Mesenteric fat pad (tissue), 1 donor: ENCODE results near the gene BHLHE40. TPM values are rescaled to one million over a fixed set of nuclear protein-coding genes. Genes with fewer than 3 reads are reported as not detected.

ENCODE experiments used
- DNase-seq: peaks from one replicate; pipeline ENCODE4 v3.0.0-alpha.2; 2020; ENCODE audit warnings: low spot score
- long read RNA-seq: library from polyadenylated mRNA; unstranded; transcript quantifications from one replicate; pipeline ENCODE4 v2.0.0, GENCODE V29; 2020
- total RNA-seq: library from RNA; stranded (reverse); fragmentation: NEBNext Ultra II Directional; extraction: Animal tissue kit (Norgen Biotek cat#: 25700); gene quantifications from one replicate; pipeline ENCODE4 v1.2.1, GENCODE V29; 2021
- donor health status: DM: yes; HTN: yes; CAD: no.

BHLHE40 gene
- total RNA-seq: 133 TPM
- long read RNA-seq, transcript BHLHE40-201 (5 exons, 3,473 nt): major isoform, 7 of 57 reads
- long read RNA-seq, partial matches to known transcripts: 3 of 57 reads
- long read RNA-seq, other reads (novel, unspliced or antisense): 45 of 57 reads

DNA sequence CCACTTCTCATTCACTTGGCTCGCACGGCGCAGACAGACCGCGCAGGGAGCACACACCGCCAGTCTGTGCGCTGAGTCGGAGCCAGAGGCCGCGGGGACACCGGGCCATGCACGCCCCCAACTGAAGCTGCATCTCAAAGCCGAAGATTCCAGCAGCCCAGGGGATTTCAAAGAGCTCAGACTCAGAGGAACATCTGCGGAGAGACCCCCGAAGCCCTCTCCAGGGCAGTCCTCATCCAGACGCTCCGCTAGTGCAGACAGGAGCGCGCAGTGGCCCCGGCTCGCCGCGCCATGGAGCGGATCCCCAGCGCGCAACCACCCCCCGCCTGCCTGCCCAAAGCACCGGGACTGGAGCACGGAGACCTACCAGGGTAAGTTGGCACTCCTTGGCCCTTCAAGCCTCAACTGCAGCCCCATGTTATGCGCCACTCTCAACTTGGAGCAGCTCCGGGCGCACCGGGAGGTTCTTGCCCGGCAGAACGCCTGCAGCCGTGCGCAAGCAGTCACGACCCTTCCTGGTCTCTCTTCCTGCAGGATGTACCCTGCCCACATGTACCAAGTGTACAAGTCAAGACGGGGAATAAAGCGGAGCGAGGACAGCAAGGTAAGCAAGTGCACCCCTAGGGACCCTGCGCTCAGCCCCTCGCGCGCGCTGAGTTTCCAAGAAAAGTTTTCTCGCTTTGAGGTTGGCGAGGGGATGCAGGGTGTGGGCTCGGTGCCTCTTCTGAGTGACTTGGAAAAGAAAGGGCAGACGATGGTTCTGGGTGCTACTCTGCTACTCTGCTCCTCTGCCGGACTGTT, at the start of gene BHLHE40:
TSS of gene BHLHE40 (plus strand) at position 10 of the 801 bp plus-strand sequence. CDS start at position 292, 282 bp downstream.
- DNase-seq: no peak

DNA sequence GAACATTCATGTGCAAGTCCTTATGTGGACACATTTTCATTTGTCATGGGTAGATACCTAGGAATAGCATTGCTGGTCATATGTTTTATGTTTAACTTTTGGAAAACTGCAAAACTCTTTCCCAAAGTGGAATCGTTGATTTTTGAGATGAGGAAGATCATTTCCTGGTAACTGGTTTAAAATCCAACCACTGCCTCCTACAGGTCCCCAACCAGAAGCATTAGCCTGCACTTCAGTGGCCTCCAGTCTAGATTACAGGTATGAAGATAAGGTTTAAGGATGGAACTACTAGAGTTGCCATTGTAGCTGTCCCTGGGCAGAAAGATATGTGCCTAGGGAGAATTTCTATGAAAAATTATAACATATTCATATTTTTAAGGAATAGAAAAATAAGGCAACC, 48.7 kb upstream of the BHLHE40 start:
- DNase-seq: no peak

DNA sequence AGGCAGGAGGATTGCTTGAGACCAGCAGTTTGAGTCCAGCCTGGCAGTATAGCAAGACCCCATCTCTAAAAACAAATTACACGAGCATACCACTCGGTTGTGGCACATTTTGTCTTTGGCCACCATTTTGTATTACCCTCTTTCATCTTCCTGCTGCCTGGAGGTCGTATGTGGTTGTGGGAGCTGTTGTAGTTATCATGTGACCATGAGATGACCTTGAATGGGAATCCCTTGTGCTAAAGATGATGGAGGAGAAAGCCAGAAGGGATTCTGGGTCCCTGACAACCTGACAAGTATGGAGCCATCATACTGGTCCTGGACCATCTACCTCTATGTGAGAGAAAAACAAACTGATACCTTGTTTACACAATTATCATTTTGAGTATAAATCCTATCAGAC, 45.2 kb upstream of the BHLHE40 start:
- DNase-seq: no peak

DNA sequence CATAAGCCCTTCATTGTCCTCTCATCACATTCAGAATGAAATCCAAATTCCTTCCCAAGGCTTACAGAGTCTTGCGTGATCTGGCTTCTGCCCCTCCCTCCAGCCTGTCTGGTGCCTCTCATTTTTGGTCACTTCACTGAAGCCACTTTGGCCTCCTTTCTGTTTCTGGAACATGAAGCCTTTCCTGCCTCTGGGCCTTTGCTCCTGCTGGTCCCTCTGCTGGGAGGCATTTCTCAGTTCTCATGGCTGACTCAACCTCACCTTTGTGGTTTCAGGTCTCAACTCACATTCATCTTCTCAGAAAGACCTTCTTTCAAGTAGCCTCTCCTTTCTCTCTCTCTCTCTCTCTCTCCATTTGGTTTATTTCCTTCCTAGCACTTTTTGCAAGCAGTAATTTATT, 43.9 kb upstream of the BHLHE40 start:
- no peak for DNase-seq

DNA sequence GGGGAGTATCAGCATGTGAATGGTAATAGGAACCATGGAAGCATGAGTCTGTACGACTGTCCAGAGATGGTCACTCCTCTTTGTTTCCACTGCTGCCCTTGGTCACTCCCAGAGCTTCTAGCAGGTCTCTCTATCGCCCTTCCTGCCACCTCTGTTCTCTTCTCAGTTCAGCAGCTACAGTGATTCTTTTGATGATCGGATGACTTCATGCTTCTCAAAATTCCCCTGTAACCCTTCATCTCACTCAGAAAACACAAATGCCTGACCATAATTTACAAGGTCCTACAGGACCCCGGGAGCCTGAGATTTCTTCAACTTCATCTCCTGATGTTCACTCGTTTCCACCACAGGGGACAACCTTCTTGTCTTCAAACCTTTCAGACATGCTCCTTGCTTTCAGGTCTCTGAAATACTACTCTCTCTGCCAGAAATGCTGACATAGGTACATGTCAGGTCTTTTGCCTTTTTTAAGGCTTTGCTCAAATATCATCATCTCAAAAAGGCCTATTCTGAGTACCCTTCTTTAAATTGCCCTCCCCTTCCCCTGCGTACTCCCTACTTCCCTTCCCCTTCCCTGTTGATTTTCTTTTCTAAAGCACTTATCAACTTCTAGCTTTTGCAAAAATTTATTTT, 42.1 kb upstream of the BHLHE40 start:
- no peak for DNase-seq

DNA sequence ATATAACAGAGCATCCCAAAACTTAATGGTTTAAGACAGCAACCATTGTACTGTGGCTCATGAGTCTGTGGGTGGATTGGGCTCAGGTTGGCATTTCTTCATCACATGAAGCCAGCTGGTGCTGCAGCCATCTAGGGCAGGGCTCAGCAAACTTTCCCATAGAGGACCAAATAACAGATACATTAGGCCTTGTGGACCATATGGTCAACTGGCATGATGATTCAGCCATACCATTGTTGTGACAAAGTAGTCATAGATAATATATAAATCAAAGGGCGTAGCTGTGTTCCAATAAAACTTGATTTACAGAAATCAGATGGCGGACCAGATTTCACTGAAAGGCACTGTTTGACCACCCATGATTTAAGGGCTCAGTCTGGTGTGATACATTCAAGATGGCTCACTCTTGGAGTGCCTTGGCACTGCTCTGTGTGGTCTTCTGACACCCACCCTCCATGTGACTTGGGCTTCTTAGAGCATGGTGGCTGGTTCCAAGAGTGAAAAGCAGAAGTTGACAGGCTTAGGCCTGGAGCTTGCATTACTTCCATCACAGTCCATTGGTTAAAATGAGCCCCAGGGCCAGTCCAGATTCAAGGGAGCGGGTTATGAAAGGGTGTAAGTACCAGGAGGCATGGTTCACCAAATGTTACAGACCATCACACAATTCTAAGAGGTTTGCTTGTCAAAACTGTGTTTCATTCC, 40.8 kb upstream of the BHLHE40 start:
- no peak for DNase-seq

DNA sequence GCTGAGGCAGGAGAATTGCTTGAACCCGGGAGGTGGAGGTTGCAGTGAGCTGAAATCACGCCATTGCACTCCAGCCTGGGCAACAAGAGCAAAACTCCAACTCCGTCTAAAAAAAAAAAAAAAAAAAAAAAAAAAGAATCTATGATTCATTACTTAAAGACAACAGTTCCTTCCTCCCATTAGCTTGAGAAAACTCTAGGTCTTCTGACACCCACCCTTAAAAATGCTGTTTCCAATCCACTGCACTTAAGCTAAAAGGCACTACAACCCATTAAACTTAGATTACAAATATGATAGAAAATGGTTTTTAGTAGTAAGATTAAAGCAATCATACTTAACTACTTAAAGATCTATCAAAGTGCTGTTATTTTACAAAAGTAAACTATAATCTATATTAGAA, 40.0 kb upstream of the BHLHE40 start:
- no peak for DNase-seq

DNA sequence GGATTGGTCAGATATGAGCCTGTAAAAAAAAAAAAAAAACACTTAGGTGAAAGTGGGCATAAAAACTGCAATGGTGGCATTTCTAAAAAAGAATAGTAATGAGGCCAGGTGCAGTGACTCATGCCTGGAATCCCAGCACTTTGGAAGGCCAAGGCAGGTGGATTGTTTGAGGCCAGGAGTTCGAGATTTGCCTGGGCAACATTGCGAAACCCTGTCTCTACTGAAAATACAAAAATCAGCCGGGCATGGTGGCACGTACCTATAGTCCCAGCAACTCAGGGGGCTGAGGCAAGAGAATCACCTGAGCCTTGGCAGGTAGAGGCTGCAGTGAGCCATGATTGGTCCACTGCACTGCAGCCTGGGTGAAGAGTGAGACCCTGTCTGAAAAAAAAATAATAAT, 38.3 kb upstream of the BHLHE40 start:
- no peak for DNase-seq

DNA sequence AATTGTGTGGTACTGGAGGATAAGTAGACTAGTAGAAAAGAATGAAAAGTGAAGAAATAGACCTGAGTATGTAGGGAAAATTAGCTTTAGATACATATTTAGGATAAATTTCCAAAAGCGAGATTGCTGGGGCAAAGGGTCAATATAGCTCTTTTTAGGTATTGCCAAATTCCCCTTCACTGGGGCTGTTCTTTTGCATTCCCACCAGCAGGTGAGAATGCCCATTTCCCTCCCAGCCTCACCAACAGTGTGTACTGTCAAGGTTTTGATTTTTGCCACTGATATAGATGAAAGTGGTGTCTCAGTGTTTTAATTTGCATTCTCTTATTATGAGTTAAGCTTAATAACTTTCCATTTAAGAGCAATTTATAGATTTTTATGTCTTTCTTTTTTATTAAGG, 35.7 kb upstream of the BHLHE40 start:
- DNase-seq: no peak

DNA sequence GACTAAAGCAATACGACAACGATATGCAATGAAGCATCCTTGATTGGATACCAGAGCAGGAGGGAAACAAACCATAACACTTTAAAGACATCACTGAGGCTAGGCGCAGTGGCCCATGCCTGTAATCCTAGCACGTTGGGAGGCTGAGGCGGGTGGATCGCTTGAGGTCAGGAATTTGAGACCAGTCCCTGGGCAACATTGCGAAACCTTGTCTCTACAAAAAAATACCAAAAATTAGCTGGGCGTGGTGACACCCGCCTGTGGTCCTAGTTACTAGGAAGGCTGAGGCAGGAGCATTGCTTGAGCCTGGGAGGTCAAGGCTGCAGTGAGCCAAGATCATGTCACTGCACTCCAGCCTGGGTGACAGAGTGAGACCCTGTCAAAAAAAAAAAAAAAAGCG, 33.9 kb upstream of the BHLHE40 start:
- DNase-seq: no peak

DNA sequence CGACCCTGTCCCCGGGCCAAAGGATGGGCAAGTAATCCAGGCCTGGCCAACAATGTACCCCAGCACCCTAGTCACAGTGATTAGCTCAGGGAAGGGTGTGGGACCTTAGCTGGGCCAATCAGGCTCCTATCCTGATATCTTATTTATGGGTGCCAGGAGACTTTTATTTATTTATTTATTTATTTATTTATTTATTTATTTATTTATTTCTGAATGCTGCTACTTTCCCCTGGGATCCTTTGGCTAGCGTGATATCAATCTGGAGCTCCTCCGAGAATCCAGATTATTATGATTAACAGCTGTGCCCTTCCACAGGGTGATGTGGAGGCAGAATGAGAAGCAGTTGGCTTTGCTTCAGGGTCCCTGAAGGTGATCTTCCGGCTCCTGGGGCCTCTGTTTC, 32.2 kb upstream of the BHLHE40 start:
- no peak for DNase-seq

DNA sequence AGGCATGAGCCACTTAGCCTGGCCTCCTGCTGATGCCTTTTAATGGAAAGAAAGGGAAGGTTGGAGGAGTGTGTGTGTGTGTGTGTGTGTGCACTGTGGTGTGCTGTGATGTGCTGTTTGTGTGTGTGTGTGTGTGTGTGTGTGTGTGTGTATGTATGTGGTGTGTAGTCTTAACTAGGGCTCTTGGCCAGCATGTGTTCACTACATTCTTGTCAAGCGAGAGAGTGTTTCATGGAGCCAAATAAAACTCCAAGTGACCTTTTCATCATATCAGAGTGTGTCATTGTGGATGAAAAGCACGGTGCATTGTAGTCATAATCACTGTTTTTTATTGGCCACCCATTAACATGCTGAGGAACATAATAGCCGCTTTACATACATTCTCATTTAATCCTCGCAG, 30.8 kb upstream of the BHLHE40 start:
- no peak for DNase-seq

DNA sequence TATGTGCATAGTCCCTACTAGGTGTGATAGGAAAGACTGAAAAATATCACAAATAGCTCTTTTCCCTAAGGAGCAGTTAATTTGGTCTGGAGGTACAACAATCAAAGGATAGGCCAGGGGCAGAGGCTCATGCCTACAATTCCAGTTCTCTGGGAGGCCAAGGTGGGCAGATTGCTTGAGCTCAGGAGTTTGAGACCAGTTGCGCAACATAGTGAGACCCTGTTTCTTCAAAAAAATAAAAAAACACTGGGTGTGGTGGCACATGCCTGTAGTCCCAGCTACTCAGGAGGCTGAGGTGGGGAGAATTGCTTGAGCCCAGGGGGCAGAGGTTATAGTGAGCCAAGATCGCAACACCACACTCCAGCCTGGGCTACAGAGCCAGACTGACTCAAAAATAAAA, 30.2 kb upstream of the BHLHE40 start:
- no peak for DNase-seq

DNA sequence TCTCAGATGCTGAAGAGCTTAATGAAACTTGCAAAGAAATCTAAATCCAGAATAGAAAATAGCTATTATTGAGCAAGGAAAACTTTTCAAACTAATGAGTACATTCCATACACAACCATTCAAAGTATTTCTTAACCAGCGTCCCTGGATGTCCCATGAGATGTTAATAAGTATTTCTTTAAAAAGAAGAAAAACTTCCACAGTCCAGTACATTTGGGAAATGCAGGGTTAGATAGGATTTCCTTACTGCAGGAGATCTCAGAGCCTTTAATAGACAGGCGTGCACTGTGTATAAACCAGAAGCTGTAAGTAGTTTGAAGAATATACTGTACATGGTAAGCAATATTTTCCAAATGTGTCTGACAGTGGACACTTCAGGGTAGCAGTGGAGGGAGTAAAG, 29.6 kb upstream of the BHLHE40 start:
- DNase-seq: no peak

DNA sequence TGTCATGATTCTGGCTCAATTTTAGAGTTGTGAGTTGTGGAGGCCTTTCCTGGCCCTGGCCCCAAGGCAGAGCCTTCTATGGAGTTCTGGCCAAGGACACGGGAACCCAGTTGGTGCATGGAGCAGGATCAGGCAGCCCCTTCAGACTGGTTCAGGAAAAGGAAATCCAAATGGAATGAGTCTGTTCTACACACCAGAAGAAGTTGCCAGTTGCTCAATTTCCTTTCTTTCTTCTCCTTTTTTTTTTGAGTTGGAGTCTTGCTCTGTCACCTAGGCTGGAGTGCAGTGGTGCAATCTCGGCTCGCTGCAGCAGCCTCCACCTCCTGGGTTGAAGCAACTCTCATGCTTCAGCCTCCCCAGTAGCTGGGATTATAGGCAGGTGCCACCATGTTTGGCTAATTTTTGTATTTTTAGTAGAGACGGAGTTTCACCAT, 28.9 kb upstream of the BHLHE40 start:
- no peak for DNase-seq

DNA sequence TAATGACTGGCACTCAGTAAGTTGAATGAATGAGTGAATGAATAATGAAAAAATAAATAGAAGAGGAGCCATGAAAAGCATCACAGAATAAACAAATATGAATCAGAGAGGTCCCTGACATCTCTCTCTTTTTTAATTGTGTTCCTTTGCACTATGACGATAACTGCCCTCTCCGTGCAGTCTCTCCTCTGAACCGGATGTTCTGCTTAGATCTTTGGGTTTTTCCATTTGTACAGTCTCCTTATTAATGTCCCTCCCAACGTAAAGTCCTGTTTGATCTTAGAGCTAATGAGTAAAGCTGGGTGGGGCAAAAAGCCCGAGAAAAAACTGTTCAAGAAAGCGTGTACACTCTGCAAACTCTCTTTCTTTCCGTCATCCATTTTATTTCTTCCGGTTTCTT, 28.3 kb upstream of the BHLHE40 start:
- no peak for DNase-seq

DNA sequence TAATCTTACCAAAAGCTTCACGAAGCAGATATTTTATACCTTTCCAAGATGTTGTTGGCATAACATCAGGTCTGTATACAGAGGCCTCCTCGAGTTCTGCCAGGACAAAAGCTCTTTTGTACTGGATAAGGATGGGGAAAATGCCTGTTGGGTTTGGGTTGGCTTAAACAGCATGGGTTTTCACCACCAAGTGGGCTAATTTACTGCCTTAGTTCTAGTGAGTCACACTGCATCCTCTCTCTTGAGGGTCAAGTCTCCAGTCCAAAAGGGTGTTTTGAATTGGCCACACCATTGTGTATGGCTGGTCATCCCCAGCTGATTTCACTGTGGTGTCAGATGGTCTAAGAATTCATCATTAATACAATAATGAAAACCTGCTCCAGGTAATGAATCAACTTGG, 26.1 kb upstream of the BHLHE40 start:
- no peak for DNase-seq

DNA sequence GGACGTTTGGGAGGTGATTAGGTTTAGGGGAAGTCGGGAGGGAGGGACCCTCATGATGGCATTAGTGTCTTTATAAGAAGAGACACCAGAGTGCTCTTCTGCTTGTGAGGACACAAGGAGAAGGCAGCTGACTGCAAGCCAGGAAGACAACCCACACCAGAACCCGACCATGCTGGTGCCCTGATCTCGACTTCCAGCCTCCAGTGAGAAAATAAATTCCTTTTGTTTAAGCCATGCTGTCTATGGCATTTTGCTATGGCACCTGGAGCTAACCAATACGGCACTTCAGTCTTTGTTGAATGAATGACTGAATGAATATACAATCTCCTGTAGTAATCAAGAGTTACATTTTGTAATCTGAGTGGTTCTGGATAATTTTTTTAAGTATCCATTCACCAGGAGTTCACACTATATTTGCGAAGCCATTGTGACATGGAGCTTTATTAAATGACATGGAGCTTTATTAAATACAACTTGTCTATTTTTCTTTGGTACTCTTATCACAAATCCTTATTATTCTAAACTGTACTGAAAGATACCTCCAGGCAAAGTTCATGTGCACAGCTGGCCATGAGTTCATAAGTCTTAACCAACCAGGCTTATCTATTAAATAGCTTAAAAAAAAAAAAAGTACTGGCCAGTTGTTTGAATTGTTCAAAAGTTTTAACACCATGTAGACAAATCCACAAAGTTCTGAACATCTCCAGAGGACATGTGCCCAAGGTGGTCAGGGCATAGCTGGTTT, 24.8 kb upstream of the BHLHE40 start:
- no peak for DNase-seq

DNA sequence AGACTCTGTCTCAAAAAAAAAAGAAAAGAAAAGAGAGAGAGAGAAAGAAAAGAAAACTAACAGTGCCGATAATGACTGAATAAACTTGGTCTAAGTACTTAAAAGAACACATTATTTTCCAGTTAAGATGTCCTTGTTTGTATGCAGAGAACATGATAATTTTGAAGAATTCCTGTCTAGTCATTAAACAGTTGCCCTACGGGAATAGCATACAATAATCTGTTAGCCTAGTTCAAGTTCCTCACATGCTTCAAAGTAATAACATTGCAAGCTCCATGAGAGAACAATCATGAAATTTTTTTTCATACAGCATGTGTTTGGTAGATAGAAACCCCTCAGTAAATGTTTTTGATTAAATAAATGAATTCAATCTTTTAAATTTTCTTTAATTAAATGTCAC, 23.1 kb upstream of the BHLHE40 start:
- no peak for DNase-seq

DNA sequence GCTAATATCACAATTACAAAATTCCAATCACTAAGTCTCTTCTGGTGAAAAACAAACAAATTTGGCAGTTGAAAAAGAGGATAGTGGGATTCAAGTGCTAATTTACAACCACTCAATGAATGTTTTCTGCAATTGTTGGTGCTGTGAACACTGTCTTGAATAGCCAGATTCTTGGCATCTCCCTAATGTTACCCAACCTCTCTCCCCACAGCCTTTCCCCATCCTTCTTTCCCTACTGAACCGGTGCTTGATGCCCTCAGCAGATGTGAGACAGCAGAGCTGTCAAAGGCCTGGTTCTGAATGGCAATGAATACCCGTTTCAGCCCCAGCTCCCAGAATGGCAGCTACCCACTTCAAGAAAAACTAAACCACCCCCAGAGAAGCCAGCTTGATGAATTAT, 22.5 kb upstream of the BHLHE40 start:
- DNase-seq: no peak

DNA sequence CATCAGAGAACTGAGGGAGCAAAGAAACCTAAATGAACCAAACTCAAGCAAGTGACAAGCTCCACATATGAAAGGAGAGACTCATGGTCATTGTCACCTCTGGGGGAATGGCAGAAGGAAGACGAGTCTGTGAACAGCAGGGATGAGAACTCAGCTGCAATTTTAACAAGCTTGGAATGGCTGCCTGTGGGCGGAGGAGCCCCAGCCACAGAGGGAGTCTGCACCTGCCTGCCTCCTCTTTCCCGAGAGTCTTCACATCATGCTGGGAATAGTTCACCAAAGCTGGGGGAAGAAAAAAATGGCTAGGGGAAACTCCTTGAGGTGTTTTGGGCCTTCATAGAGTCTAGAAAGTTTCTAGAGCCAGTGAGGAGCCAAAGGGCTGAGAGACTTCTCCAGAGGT, 21.3 kb upstream of the BHLHE40 start:
- no peak for DNase-seq
